Activated CD4-positive, alpha-beta T cell treated with anti-CD3 and anti-CD28 coated beads, Interleukin-10, Interleukin-2, amounts not matched to agents 100 ng/mL and 50 ng/mL, durations not matched to agents 16 hours and 8 hours (primary cell): Measurements from ENCODE around the gene CSNK2A1.

Experiments used
- DNase-seq: peaks from one replicate; pipeline ENCODE4 v3.0.0-alpha.2; 2020

Gene CSNK2A1

DNA sequence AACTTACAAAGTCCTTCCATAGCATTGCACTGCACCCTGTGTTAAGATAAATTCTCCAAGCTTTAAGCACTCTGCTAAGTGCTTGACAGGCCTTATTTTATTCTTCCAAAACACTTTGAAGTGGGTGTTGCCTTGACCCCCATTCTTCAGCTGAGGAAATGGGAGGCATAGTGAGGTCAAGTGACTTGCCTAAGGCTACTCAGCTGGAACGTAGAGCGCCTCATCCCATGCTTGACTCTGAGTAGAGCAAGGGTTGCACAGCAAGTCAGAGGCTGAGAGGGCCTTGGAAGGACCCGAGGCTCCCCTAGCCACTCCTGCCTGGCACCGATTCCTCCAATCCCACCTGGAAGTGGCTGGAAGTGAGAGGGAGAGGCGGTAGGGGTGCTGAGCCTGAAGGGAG, 19.6 kb upstream of the CSNK2A1 start:
- no peak for DNase-seq

DNA sequence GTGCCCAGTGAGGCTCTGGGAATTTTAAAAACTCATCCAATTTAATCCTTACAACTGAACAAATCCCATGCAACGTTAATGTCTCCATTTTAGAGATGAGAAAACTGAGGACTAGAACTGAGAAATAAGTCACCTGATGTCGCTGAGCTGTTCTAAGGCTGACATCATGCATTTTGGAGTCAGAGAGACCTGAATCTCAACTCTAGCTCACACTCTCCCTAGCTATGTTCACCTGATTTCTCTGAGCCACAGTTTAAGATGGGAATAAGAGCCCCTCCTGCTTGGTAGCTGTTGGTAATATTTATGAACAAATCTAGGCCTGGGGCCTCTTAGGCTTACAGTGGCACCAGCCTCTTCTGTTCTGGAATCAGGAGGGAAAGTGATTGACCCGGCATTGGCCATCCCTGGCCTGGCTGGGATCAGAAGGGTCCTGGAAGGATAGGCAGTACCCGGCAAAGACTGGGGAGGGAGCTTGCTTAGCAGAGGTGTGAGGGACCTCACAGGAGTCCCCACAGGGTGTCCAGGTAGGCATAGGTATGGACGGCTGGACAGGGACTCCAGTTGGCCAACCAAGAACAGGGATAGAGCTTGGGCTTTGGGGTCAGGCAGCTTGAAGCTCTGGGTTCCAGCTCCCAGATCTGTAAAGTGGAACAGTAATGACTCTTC, 18.8 kb upstream of the CSNK2A1 start:
- DNase-seq: no peak

- DNase-seq: peak; percentile 70
Observed at GRCh38 chr20:561437-562231, 18.0 kb upstream of the CSNK2A1 start.

DNA sequence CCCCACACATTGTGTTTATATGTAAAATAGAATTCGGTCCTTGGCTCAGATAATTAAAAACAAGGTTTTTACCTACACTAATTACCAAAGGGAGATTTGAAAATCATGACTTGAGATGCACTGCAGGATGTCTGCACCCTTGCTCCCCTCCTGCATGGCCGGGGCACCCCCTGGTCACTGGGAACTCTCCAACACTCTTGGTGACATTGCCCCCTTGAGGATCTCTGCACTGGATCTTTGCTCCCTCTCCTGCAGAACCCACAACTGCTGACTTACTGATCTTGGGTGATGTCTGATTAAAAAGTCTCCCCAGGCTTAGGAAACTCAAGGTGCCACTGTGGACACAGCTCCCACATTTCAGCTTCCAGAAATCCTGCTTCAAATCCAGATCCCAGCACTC, 17.1 kb upstream of the CSNK2A1 start:
- DNase-seq: no peak

GRCh38 chr20:558117-558516, 14.5 kb upstream of the CSNK2A1 start:
- DNase-seq: no peak

DNA sequence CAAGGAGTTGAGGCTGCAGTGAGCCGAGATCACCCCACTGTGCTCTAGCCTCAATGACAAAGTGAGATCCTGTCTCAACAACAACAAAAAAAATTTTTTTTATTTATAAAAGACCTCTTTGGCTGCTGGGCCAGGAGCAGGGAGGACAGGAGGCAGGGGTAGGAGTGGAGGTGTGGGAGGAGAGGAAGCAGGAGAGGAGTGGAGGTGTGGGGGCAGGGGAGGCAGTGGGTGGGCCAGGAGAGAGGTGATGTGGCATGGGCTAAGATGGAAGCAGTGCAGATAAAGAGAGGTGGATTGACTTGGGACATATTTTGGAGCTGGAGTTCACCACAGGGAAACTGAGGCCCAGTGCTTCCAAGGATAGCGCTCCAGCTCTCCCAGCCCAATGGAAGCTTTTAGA, 13.4 kb upstream of the CSNK2A1 start:
- no peak for DNase-seq

DNA sequence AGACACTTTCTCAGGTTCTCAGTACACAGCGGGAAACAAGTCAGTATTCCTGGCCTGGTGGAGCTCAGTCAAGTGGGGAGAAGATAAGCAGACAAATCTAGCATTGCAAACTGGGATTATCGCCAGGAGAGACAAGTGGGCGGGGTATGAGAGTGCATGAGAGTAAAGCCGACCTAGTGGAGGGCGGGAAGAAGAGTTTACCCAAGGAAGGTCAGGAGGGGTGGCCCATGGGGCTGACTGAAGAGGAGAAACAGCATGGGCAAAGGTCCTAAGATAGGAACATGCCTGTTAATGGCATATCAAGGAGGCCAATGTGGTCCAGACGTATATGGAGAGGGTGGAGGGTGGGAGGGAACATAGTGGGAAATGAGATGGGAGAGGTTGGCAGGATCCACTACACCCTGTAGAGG, 12.4 kb upstream of the CSNK2A1 start:
- no peak for DNase-seq

DNA sequence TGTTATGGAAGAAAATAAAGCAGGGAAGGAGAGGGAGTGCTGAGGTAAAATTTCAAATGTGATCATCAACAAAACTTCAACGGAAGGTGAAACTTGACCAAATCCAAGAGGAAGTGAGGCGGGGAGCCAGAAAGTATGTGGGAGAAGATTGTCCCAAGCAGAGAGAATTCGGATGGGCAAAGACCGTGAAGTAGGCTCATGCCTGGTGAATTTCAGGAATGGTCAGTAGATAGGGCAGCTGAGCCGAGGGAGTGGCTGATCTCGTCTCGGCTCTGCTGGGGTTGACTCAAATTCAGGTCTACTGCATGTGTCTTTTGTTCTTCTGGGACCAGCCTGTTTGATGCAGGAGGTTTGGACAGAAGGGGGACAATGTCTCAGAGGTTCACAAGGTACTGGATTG, 7.0 kb upstream of the CSNK2A1 start:
- DNase-seq: no peak

DNA sequence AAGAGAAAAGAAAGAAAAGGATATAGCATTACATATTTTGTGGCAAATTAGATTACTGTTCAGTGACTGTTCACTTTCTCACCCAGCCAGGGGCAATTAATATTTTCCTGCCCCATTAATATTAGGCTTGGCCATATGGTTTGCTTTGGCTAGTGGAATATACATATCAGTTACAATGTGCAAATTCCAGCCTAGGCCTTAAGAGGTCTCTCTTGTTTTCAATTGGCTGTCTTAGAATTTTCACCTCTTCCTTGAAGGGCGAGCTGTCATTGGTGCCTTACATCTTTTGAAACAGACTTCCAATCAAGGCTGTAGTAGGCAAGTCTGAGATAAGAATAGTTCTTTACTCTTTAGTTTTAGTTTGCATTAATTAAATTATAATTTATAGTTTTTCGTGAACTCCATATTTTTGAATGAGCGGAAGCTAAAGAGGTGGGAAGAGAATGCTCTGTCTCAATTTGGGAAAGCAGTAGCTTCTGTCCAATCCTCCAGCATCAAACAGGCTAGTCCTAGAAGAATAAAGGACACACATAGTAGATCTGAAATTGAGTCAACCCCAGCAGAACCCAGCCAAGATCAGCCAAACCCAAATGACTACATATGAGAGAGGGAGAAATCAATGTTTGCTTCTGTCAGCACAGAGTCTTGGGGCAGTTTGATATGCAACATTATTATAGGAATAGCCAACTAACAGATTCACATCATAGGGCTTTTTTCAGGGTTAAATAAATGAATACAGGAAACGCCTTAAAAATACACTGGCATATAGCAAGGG, 6.3 kb upstream of the CSNK2A1 start:
- no peak for DNase-seq

- DNase-seq: no peak
Observed at GRCh38 chr20:548906-549305, 5.3 kb upstream of the CSNK2A1 start.

- no peak for DNase-seq
Observed at GRCh38 chr20:547394-547793, 3.8 kb upstream of the CSNK2A1 start.

DNA sequence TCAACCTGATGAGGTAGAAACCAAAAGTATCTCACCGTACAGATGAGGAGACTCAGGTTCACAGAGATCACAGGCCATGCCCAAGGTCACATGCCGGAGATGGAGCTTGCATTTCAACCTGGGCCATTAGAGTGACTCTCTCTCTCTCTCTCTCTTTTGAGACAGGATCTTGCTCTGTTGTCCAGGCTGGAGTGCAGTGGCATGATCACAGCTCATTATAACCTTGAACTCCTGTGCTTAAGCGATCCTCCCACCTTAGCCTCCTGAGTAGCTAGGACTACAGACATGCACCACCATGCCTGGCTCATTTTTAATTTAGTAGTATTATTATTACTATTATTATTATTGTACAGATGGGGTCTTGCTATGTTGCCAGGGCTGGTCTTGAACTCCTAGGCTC, 2.8 kb upstream of the CSNK2A1 start:
- DNase-seq: no peak

DNA sequence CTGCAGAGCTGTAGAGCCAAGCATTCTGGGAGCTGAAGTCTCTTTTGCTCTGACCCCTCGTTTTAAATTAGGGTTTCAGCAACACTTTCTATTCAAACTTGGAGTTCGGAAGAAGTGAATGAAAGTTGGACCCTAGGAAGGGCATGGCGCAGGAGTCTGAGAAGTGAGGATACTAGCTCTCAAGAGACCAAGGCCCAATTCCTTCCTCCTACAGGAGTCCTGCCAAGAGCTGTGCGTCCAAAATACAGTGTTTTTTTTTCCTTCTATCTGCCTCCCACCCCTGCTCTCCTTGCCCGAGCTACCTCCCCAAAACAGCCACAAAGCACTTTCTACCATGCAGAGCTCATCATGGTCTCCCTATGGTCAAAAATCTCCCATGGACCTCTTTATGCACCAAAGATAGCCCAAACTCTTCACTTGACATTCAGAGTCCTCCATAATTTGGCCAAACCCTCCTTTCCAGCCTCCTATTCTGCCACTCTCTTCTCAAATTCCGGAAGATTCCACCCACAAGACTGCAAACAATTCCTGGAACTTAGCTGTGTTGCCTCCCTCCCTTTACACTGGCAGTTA, 649 bp upstream of the CSNK2A1 start:
- no peak for DNase-seq

DNA sequence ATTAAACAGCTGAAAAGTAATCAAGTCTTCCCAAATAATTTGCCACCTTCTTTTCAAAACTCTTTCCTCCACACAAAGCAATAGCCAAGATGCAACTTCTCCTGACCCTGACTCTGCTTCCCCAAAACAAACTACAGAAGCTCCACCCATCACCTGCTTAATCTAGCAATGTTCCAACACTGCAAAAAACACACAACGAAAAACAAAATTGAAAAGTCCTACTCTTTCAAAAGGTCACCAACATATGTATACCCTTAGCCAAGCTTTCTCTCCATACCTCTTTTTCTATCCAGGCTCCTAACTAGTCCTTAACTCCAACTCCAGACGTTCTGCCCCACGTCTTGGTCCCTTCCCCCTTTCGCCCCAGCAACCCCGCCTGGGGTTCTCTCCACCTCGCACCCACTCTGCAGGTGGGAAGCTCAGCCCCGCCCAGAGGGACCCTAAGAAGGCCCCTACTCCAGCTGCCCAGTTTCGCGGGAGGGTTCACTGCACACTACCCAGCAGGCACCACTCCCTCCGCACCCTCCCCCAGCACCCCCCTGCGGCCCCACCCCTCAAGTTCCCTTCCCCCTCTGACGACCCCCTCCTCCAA, 717 bp downstream of the CSNK2A1 start:
- peak; percentile 23 for DNase-seq

GRCh38 chr20:540391-541201, 3.0 kb downstream of the CSNK2A1 start:
- DNase-seq: no peak

DNA sequence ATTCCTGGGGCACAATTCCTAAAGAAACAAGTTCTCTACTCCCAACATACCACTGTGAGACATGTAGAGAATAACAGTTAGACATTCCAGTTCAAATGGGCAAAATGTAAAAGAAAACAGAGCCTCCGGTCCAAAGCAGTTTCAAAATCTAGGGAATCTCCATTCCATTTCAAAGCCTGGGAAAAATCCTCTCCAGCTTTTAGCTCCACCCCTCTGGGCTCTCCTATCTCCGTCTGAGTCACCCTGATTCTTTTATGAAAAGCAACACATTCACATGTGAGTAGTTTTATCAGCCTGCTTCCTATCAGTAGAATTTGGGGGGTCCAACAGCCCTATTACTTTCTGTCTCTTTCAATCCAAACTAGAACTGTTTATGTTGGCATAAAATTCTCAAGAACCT, 3.7 kb downstream of the CSNK2A1 start:
- DNase-seq: no peak

DNA sequence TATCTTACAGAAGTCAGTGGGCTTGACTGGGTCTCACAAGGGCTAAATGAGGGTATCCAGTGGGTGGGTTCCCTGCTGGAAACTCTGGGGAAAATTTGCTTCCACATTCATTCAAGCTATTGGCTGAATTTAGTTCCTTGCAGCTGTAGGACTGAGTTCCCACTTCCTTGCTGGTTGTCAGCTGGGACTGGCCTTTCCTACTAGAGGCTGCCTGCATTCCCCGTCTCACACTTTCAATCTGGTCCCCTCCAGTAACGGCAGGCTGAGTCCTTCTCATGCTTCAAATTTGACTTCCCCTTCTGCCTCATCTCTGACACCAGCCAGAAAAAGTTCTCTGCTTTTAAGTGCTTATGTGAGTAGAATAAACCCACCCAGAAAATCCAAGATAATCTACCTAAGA, 4.4 kb downstream of the CSNK2A1 start:
- no peak for DNase-seq

DNA sequence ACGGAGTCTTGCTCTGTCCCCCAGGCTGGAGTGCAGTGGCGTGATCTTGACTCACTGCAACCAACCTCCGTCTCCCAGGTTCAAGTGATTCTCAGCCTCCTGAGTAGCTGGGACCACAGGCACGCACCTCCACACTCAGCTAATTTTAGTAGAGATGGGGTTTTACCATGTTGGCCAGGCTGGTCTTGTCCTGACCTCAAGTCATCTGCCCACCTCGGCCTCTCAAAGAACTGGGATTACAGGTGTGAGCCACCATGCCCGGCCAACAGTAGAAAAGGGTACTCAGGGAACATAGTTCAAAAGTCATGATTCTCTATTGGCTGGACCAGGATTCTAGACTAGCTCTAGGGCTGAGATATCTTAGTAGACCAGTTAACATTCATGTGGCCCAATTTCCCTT, 5.6 kb downstream of the CSNK2A1 start:
- DNase-seq: no peak

DNA sequence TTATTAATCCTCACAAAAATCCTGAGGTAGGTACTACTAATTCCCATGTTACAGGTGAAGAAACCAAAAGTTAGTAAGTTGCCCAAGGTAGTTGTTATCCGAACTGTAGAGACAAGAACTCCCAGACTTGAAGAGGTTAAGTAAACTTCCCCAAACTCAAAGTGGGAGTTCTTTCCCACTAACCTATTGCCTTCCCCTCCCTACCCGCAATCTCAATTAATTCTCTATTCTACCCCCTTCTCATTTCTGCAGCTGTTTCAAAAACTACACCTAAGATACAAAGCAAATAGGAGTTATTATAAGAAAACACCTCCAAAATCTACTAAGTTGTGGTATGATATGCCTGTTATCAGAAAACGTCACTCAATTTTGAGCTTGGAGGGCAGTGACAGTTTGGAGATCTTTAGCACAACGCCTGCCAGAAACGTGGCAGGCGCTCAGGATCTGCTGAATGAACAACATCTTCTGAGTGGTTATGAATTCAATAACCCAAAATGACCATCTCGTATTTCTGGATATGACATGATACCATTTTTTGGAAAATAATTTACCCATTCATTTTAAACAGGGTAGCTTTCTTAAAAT, 7.1 kb downstream of the CSNK2A1 start:
- no peak for DNase-seq

GRCh38 chr20:535958-536357, 7.6 kb downstream of the CSNK2A1 start:
- DNase-seq: no peak

DNA sequence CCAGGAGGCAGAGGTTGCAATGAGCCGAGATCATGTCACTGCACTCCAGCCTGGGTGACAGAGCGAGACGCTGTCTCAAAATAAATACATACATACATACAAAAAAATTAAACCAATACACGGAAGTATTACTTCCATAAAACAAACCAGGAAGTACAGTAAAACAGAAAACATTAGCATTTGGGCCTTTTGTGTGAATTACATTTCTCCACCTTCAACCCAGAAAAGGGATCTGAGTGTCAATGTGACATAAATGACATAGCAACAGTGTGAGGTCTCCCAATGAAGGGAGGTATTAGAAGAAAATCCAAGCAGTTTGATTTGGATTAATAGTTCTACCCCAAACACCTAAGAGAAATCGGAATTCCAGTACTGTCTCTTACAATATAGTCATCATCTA, 10.1 kb downstream of the CSNK2A1 start:
- DNase-seq: no peak

DNA sequence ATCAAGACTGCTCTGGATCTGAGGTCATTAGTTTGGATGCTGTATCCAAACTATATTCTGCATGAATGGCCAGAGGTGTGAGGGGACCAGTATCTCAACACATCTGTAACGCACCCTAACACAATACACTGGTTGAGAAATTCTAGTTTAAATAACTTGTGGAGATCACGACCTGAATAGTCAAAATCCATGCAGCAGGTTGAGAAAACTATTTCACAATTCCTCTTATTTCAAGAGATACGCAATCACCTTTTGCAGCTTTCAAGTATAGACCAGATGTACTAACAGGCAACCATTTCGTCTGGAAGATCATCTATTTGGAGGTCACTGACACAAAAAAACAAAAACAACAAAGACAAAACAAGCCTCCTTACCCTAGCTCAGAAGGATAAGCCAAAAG, 11.1 kb downstream of the CSNK2A1 start:
- no peak for DNase-seq
